Natural killer cell (primary cell): ENCODE data around the gene FA2H. TPM values are rescaled to one million over a fixed set of nuclear protein-coding genes. Genes with fewer than 3 reads are reported as not detected.

Experiments
- ATAC-seq, 3 donors: fragments of 150-1000 bp in 2 of 3; fragments of 200-7000 bp in 1 of 3; cut with Tn5 transposase; 1 replicate in 1 of 3; 2 replicates in 2 of 3; pipeline ENCODE4 v1.10.0; 2021; ENCODE audit warnings: mild to moderate bottlenecking in 2 of 3, moderate library complexity in 2 of 3
- DNase-seq, 2 donors: peaks; one replicate each; pipeline versions ENCODE4 v3.0.0 to v3.0.0-alpha.2; 2013 to 2021; ENCODE audit warnings: mixed read lengths in 1 of 2
- H3K27ac ChIP-seq: one replicate; pipeline ENCODE4 v1.5.1; 2013; ENCODE audit warnings: mild to moderate bottlenecking, low read length
- H3K27me3 ChIP-seq: one replicate; pipeline ENCODE4 v1.6.1; 2013; ENCODE audit warnings: low read length; ENCODE audit not compliant: control insufficient read depth, insufficient read depth
- H3K36me3 ChIP-seq: one replicate; pipeline ENCODE4 v1.6.1; 2013; ENCODE audit warnings: low read length; ENCODE audit not compliant: control insufficient read depth, insufficient read depth
- H3K4me1 ChIP-seq: one replicate; pipeline ENCODE4 v1.6.1; 2013; ENCODE audit warnings: low read length; ENCODE audit not compliant: control insufficient read depth, insufficient read depth
- H3K4me3 ChIP-seq: one replicate; pipeline ENCODE4 v1.5.1; 2013; ENCODE audit warnings: low read length
- H3K9me3 ChIP-seq: one replicate; pipeline ENCODE4 v1.6.1; 2013; ENCODE audit warnings: low read length; ENCODE audit not compliant: control insufficient read depth, insufficient read depth
- H3K27ac Mint-ChIP-seq, 2 donors: one replicate each; pipeline ENCODE4 v1.8.0; 2022; ENCODE audit warnings: mild to moderate bottlenecking in 2 of 2, mixed read lengths in 2 of 2, moderate library complexity in 1 of 2
- H3K27me3 Mint-ChIP-seq, 2 donors: one replicate each; pipeline ENCODE4 v1.8.0; 2022; ENCODE audit warnings: low read depth in 2 of 2, mixed read lengths in 2 of 2
- H3K36me3 Mint-ChIP-seq: one replicate; pipeline ENCODE4 v1.8.0; 2022; ENCODE audit warnings: mixed read lengths
- H3K4me1 Mint-ChIP-seq, 2 donors: one replicate each; pipeline ENCODE4 v1.8.0; 2022; ENCODE audit warnings: mixed read lengths in 2 of 2
- H3K4me3 Mint-ChIP-seq: one replicate; pipeline ENCODE4 v1.8.0; 2022; ENCODE audit warnings: mild to moderate bottlenecking, moderate library complexity, mixed read lengths
- H3K9me3 Mint-ChIP-seq, 2 donors: one replicate each; pipeline ENCODE4 v1.8.0; 2022; ENCODE audit warnings: mixed read lengths in 2 of 2
- CTCF ChIP-seq: fragments of 200-600 bp; IDR thresholded peaks from one replicate; pipeline ENCODE4 v1.8.0; 2022; ENCODE audit warnings: antibody characterized with exemption
- WGBS: methylation state at CpG from one replicate; pipeline ENCODE4 v1.1.7; 2013; ENCODE audit warnings: missing lambda C conversion rate; ENCODE audit not compliant: insufficient coverage; 5-methylcytosine and 5-hydroxymethylcytosine counted together
- intact Hi-C: fragments of 100-400 bp; cut with micrococcal nuclease; formaldehyde crosslinking; loops from one replicate; pipeline ENCODE4 v1.14.2; 2022
- total RNA-seq, 4 donors: library from RNA; stranded (reverse); fragments of 120-200 nt in 1 of 4; gene quantifications; one replicate each; pipeline versions ENCODE4 v1.2.3 to v1.2.4, GENCODE V29; 2013 to 2022

FA2H gene
- total RNA-seq, 3 donors from 2014 or later (not counting 1 experiment from before 2014, with no cell fraction given), result 0.14 to 0.93 TPM; not detected in 1

GRCh38 chr16:74735162-74735452, 39.5 kb downstream of the FA2H start:
- no peaks in the 10 kb centered on the region for H3K27me3 ChIP-seq
- ATAC-seq, result no peak
- H3K36me3 ChIP-seq, result no peaks in the 10 kb centered on the region
- H3K9me3 ChIP-seq, result no peaks in the 10 kb centered on the region
- H3K27ac ChIP-seq, result no peak overlapping the region
- no peak overlapping the region for H3K4me3 Mint-ChIP-seq
- peaks cover 4% of the 10 kb centered on the region for H3K4me1 ChIP-seq
- H3K9me3 Mint-ChIP-seq, result no peaks in the 10 kb centered on the region
- intact Hi-C loops, result no loop called here
- no peaks in the 10 kb centered on the region for H3K27me3 Mint-ChIP-seq
- peaks cover 6 to 8% of the 10 kb centered on the region in 2 donors for H3K4me1 Mint-ChIP-seq
- no peaks in the 10 kb centered on the region for H3K36me3 Mint-ChIP-seq
- no peak for TF ChIP-seq CTCF
- no peak overlapping the region for H3K27ac Mint-ChIP-seq
- 90% methylated on average over 10 of the region's 10 CpGs for WGBS
- H3K4me3 ChIP-seq, result no peak overlapping the region
- no peak for DNase-seq

- no peaks in the 10 kb centered on the region for H3K9me3 Mint-ChIP-seq
- no peak overlapping the region for H3K4me3 ChIP-seq
- H3K4me1 Mint-ChIP-seq, result peaks cover 6 to 13% of the 10 kb centered on the region in 2 donors
- no peaks in the 10 kb centered on the region for H3K27me3 ChIP-seq
- intact Hi-C loops, result no loop called here
- no peak for TF ChIP-seq CTCF
- H3K27me3 Mint-ChIP-seq, result no peaks in the 10 kb centered on the region
- no peaks in the 10 kb centered on the region for H3K36me3 Mint-ChIP-seq
- no peak for DNase-seq
- 88% methylated on average over 20 of the region's 21 CpGs for WGBS
- H3K27ac Mint-ChIP-seq, result no peak overlapping the region
- no peaks in the 10 kb centered on the region for H3K36me3 ChIP-seq
- no peak overlapping the region for H3K4me3 Mint-ChIP-seq
- no peaks in the 10 kb centered on the region for H3K9me3 ChIP-seq
- no peak for ATAC-seq
- no peak overlapping the region for H3K27ac ChIP-seq
- H3K4me1 ChIP-seq, result peaks cover 9% of the 10 kb centered on the region
Measured at GRCh38 chr16:74734361-74735161, 40.1 kb downstream of the FA2H start.

- 77% methylated on average over 15 of the region's 15 CpGs for WGBS
- H3K27ac ChIP-seq, result no peak overlapping the region
- H3K36me3 ChIP-seq, result no peaks in the 10 kb centered on the region
- TF ChIP-seq CTCF, result no peak
- DNase-seq, result no peak
- intact Hi-C loops, result no loop called here
- no peaks in the 10 kb centered on the region for H3K27me3 ChIP-seq
- Mint-ChIP-seq H3K4me1 (peaks cover 6 to 14% of the 10 kb centered on the region in 2 donors), H3K27me3 (no peaks in the 10 kb centered on the region), H3K4me3 (no peak overlapping the region), H3K36me3 (no peaks in the 10 kb centered on the region), H3K27ac (no peak overlapping the region), H3K9me3 (no peaks in the 10 kb centered on the region)
- H3K4me1 ChIP-seq, result peaks cover 11% of the 10 kb centered on the region
- ATAC-seq, result no peak
- no peak overlapping the region for H3K4me3 ChIP-seq
- H3K9me3 ChIP-seq, result no peaks in the 10 kb centered on the region
Measured at GRCh38 chr16:74732707-74733350, 41.8 kb downstream of the FA2H start.
